Ovary (tissue), 9 donors: ENCODE results near the gene CCDC3. TPM values are rescaled to one million over a fixed set of nuclear protein-coding genes. Genes with fewer than 3 reads are reported as not detected.

Experiments used
- DNase-seq, 5 donors: peaks; one replicate each; pipeline ENCODE4 v3.0.0-alpha.2; 2019 to 2020
- H3K27ac ChIP-seq, 2 donors: fragments of 200-600 bp; one replicate each; pipeline versions ENCODE4 v1.5.1 to v1.8.0; 2019 to 2022
- H3K27me3 ChIP-seq: fragments of 200-600 bp; one replicate; pipeline ENCODE4 v1.8.0; 2022
- H3K36me3 ChIP-seq: fragments of 200-600 bp; sonication (generic); one replicate; pipeline ENCODE4 v1.5.1; 2019
- H3K4me1 ChIP-seq: one replicate; pipeline ENCODE4 v1.8.1; 2013; ENCODE audit warnings: mild to moderate bottlenecking, moderate library complexity; ENCODE audit not compliant: insufficient read depth
- H3K4me3 ChIP-seq: fragments of 200-600 bp; sonication (generic); one replicate; pipeline ENCODE4 v1.5.1; 2017
- H3K9me3 ChIP-seq, 2 donors: fragments of 200-600 bp in 1 of 2; sonication (generic) in 1 of 2; one replicate each; pipeline versions ENCODE4 v1.5.1 to v1.8.1; 2013 to 2019; ENCODE audit warnings: mild to moderate bottlenecking in 1 of 2, moderate library complexity in 1 of 2
- CTCF ChIP-seq, 3 donors: fragments of 450-650 bp in 2 of 3; fragments of 200-600 bp in 1 of 3; IDR thresholded peaks; one replicate each; pipeline versions ENCODE4 v1.5.1 to v1.8.0; 2016 to 2022; ENCODE audit warnings: antibody characterized with exemption in 3 of 3, mild to moderate bottlenecking in 1 of 3
- EP300 ChIP-seq: sonication (generic); formaldehyde crosslinking; IDR thresholded peaks from one replicate; pipeline ENCODE4 v1.6.1; 2017; ENCODE audit warnings: antibody characterized with exemption
- POLR2A ChIP-seq: fragments of 450-650 bp; IDR thresholded peaks from one replicate; pipeline ENCODE4 v1.6.1; 2017; ENCODE audit warnings: antibody characterized with exemption, mild to moderate bottlenecking, moderate library complexity
- WGBS, 3 donors: extraction: QIAGEN DNeasy Blood & Tissue Kit in 1 of 3; methylation state at CpG; one replicate each; pipeline versions ENCODE4 v1.1.5 to v1.1.7; 2013 to 2017; 5-methylcytosine and 5-hydroxymethylcytosine counted together
- intact Hi-C, 4 donors: fragments of 100-400 bp; cut with DNase I; formaldehyde crosslinking; loops; one replicate each; pipeline versions ENCODE4 v1.11.0 to v1.15.1; 2022 to 2023
- polyA plus RNA-seq, 2 donors: library from polyadenylated mRNA; stranded (reverse); fragments of 200-250 nt in 1 of 2; fragments of 350-450 nt in 1 of 2; fragmentation: Illumina TruSeq in 1 of 2; extraction: RNeasy Lipid Tissue Mini Kit (QIAGEN cat#74804) in 1 of 2; gene quantifications; one replicate each; pipeline ENCODE4 v1.2.3, GENCODE V29; 2013 to 2014
- total RNA-seq, 7 donors: library from RNA; depleted of rRNA in 2 of 7; stranded (reverse); fragments of >200 nt in 2 of 7; fragmentation: NEBNext Ultra II Directional in 3 of 7; extraction: Animal tissue kit (Norgen Biotek cat#: 25700) in 3 of 7; gene quantifications; one replicate each; pipeline versions ENCODE4 v1.1.0 to v1.2.4, GENCODE V29; 2016 to 2023
- donor health status: DM: no; HTN: no; CAD: no; lungs with moderate emphysema.
- donor health status: DM: no; HTN: no; CAD: no.
- donor health status: Bipolar disorder and iron deficiency.
- donor health status: DM: yes; HTN: yes; CAD: no.
- donor health status: DM: no; HTN: no; CAD: no.
- donor health status: DM: yes; HTN: yes; CAD: no.

CCDC3 gene
- total and polyA plus RNA-seq, 9 donors, result 14.3 to 190 (median 53.7) TPM

GRCh38 chr10:12974078-12974477 is 27.4 kb downstream of the CCDC3 start:
- H3K4me1 ChIP-seq, result peaks cover 11% of the 10 kb centered on the region
- no peak for TF ChIP-seq CTCF (IDR thresholded peaks at IDR 0.05)
- no peak for TF ChIP-seq EP300
- TF ChIP-seq POLR2A, result no peak
- intact Hi-C loops, result no loop called here

GRCh38 chr10:12973149-12973718 is 28.3 kb downstream of the CCDC3 start:
- no peaks in the 10 kb centered on the region for H3K9me3 ChIP-seq
- no peak overlapping the region for H3K4me3 ChIP-seq
- no peaks in the 10 kb centered on the region for H3K27me3 ChIP-seq
- intact Hi-C loops, result no loop called here
- 75 to 84% (median 79%) methylated on average over 8 of the region's 8 CpGs for WGBS, 3 donors
- TF ChIP-seq CTCF (IDR thresholded peaks at IDR 0.05) (no peak), EP300 (no peak)
- no peak overlapping the region for H3K27ac ChIP-seq
- peaks cover 11% of the 10 kb centered on the region for H3K4me1 ChIP-seq
- H3K36me3 ChIP-seq, result no peaks in the 10 kb centered on the region
- DNase-seq, result no peak

More at GRCh38 chr10:12974078-12974477, 27.4 kb downstream of the CCDC3 start:
- 93% methylated on average over 9 of the region's 9 CpGs for WGBS, 3 donors
- Histone ChIP-seq H3K36me3 (no peaks in the 10 kb centered on the region), H3K4me3 (no peak overlapping the region), H3K27me3 (no peaks in the 10 kb centered on the region), H3K27ac (no peak overlapping the region), H3K9me3 (no peaks in the 10 kb centered on the region)
- DNase-seq, result no peak

- Histone ChIP-seq H3K36me3 (no peaks in the 10 kb centered on the region), H3K9me3 (peaks cover 0 to 4% of the 10 kb centered on the region in 2 donors), H3K27ac (no peak overlapping the region), H3K4me1 (peaks cover 11% of the 10 kb centered on the region), H3K4me3 (no peak overlapping the region), H3K27me3 (no peaks in the 10 kb centered on the region)
- no peak for DNase-seq
- TF ChIP-seq POLR2A, result no peak
- intact Hi-C loops, result no loop called here
- WGBS, 3 donors, result 82 to 85% (median 83%) methylated on average over 2 of the region's 2 CpGs
Observed at GRCh38 chr10:12972146-12972545, 29.4 kb downstream of the CCDC3 start.

- no peak for TF ChIP-seq POLR2A
- no peak for TF ChIP-seq CTCF (IDR thresholded peaks at IDR 0.05)
- no peak for TF ChIP-seq EP300
- Histone ChIP-seq H3K27ac (no peak overlapping the region), H3K27me3 (no peaks in the 10 kb centered on the region), H3K36me3 (no peaks in the 10 kb centered on the region), H3K4me3 (no peak overlapping the region), H3K9me3 (peaks cover 0 to 4% of the 10 kb centered on the region in 2 donors), H3K4me1 (peaks cover 11% of the 10 kb centered on the region)
- DNase-seq, result no peak
- 84 to 86% (median 86%) methylated on average over 14 of the region's 14 CpGs for WGBS, 3 donors
- intact Hi-C loops, result no loop called here
Observed at GRCh38 chr10:12971001-12971788, 30.3 kb downstream of the CCDC3 start.

GRCh38 chr10:12969951-12970350 is 31.6 kb downstream of the CCDC3 start:
- DNase-seq, result no peak
- intact Hi-C loops, result no loop called here
- TF ChIP-seq EP300 (no peak), POLR2A (no peak), CTCF (IDR thresholded peaks at IDR 0.05) (no peak)
- WGBS, 3 donors, result 91 to 93% (median 92%) methylated on average over 5 of the region's 5 CpGs
- Histone ChIP-seq H3K27me3 (no peaks in the 10 kb centered on the region), H3K27ac (no peak overlapping the region), H3K4me3 (no peak overlapping the region), H3K9me3 (peaks cover 0 to 4% of the 10 kb centered on the region in 2 donors), H3K36me3 (no peaks in the 10 kb centered on the region), H3K4me1 (peaks cover 5% of the 10 kb centered on the region)
